Activated naive CD4-positive, alpha-beta T cell treated with anti-CD3 and anti-CD28 coated beads for 36 hours (primary cell): ENCODE data around the gene INHBA. TPM values are rescaled to one million over a fixed set of nuclear protein-coding genes. Genes with fewer than 3 reads are reported as not detected.

ENCODE experiments used
- CTCF ChIA-PET: fragments of 350-600 bp; sonication (Branson Sonifier 250); formaldehyde crosslinking; loops from one replicate; lab custom pipeline; 2021; ENCODE audit warnings: antibody characterized with exemption; lab: Charles Lee
- DNase-seq: peaks from one replicate; pipeline ENCODE4 v3.0.0-alpha.2; 2020
- H3K27ac Mint-ChIP-seq: one replicate; pipeline ENCODE4 v1.8.0; 2021; ENCODE audit warnings: mild to moderate bottlenecking, mixed read lengths
- H3K27me3 Mint-ChIP-seq: one replicate; pipeline ENCODE4 v1.8.0; 2021; ENCODE audit warnings: low read depth, mixed read lengths
- H3K36me3 Mint-ChIP-seq: one replicate; pipeline ENCODE4 v1.8.0; 2021; ENCODE audit warnings: low read depth, mixed read lengths
- H3K4me1 Mint-ChIP-seq: one replicate; pipeline ENCODE4 v1.8.0; 2021; ENCODE audit warnings: low read depth, mixed read lengths
- H3K4me3 Mint-ChIP-seq: one replicate; pipeline ENCODE4 v1.8.0; 2021; ENCODE audit warnings: mild to moderate bottlenecking, moderate library complexity, mixed read lengths
- H3K9me3 Mint-ChIP-seq: one replicate; pipeline ENCODE4 v1.8.0; 2021; ENCODE audit warnings: mixed read lengths
- intact Hi-C: fragments of 100-400 bp; cut with micrococcal nuclease; formaldehyde crosslinking; loops from one replicate; pipeline ENCODE4 v1.15.1; 2023
- total RNA-seq, 2 experiments: library from RNA; stranded (reverse); gene quantifications; one replicate each; pipeline ENCODE4 v1.2.3, GENCODE V29; 2021

INHBA gene
- not detected for total RNA-seq

DNA sequence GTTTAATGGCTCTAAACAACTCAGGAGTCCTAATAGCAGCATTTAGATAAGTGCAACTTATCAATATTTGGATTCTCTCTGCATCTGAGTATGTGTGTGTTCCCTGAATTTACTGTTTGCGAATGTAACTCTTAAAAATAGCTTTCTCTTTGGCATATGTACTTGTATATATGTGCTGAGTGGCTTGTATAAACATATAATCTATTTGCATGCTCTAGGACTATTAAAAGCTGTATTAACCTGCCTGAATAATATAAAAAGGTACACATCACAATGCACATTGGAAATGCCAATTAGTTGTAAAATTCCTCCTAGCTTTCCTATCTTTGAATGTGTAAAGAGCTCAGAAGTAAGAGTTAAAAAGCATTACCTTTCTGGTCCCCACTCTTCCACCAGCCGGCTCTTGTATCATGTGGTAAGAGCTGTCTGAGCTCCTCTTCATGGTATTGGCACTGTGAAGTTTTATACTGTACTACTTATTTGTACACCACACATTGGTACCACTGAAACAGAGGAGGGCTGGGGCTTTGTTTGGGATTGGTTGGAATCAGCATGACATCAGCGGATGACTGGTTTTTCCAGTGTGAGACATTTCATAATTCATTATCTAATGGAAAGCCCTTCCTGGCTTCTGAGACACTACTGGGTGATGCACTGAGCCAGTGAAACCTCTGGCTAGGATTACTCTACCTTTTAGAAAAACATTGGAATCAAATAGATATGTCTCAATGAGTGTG is at the start of gene INHBA:
Gene INHBA (minus strand): TSS at position 456 of the 737 bp plus-strand sequence. CDS start 2,716 bp downstream, outside the sequence.
- CTCF ChIA-PET: interaction anchor here (0.6 to 3.7 kb wide), 2 partner anchors 12 to 619 kb away, joined by 4 to 21 read pairs; no protein-coding TSS in a partner anchor

DNA sequence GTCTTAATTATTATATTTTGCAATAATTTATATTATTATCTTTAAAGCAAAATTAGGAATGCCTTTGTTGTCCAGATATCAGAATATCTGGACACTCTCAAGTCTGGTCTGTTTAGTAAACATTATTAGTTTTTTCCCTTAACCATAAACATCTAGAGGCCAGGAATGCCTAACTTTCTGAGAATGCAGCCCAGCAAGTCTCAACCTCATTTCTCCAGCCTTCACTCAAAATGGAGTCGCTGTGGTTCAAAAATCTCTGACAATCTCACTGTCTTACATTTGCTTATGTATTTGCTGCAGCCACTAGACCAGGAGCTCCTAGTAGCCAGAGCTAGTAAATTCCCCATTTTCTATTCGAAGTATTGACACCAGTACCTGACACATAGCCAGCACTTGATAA is 49.7 kb upstream of the INHBA start:
- intact Hi-C loops: no loop called here
- DNase-seq: no peak
- CTCF ChIA-PET: no interaction called here
- Mint-ChIP-seq H3K4me1 (no peaks in the 10 kb centered on the region), H3K4me3 (no peak overlapping the region), H3K27me3 (peaks cover 4% of the 10 kb centered on the region), H3K27ac (no peak overlapping the region), H3K36me3 (no peaks in the 10 kb centered on the region), H3K9me3 (peaks cover 12% of the 10 kb centered on the region)

More for the DNA sequence above, at the start of gene INHBA:
- Mint-ChIP-seq H3K27ac (no peak within 1 kb of the TSS), H3K36me3 (no peaks in the 10 kb centered on the region), H3K4me1 (peaks cover 33% of the 10 kb centered on the region), H3K27me3 (peaks cover 70% of the 10 kb centered on the region), H3K4me3 (no peak within 1 kb of the TSS), H3K9me3 (no peaks in the 10 kb centered on the region)
- no peak for DNase-seq
- intact Hi-C loops: loop anchor here (10.0 kb wide), 1 partner anchor 998 kb away; no protein-coding TSS in a partner anchor

DNA sequence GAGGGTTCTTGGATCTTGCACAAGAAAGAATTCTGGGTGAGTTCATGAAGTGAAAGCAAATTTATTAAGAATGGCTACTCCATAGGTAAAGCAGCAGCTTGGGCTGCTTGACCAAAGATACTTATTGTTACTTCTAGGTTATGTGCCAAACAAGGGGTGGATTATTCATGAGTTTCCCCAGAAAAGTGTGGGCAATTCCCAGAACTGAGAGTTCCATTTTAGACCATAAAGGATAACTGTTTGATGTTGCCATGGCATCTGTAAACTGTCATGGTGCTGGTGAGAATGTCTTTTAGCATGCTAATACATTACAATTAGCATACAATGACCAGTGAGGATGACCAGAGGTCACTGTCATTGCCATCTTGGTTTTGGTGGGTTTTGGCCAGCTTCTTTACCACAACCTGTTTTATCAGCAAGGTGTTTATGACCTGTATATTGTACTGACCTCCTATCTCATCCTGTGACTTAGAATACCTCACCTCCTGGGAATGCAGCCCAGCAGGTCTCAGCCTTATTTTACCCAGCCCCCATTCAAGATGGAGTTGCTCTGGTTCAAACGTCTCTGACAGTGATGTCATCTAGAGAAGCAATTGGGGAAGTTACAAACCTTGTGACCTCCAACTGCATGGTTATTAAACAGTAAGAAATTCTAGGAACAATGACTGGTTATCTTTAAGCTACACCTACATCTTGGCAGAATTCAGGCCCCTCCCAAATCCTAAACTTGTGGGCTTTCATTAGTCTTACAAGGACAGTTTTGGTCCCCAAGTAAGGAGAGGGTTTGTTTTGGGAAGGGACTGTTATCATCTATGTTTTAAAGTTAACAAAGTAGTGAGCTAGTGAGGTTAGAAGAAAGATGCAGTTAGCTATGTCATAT is 48.0 kb upstream of the INHBA start:
- H3K4me3 Mint-ChIP-seq: no peak overlapping the region
- intact Hi-C loops: no loop called here
- no peak overlapping the region for H3K27ac Mint-ChIP-seq
- H3K4me1 Mint-ChIP-seq: no peaks in the 10 kb centered on the region
- peaks cover 4% of the 10 kb centered on the region for H3K27me3 Mint-ChIP-seq
- peaks cover 6% of the 10 kb centered on the region for H3K9me3 Mint-ChIP-seq
- no peaks in the 10 kb centered on the region for H3K36me3 Mint-ChIP-seq
- CTCF ChIA-PET: no interaction called here
- no peak for DNase-seq

GRCh38 chr7:41747961-41748360 is 45.1 kb upstream of the INHBA start:
- intact Hi-C loops: no loop called here
- CTCF ChIA-PET: no interaction called here

GRCh38 chr7:41745451-41745850 is 42.6 kb upstream of the INHBA start:
- H3K4me1 Mint-ChIP-seq: no peaks in the 10 kb centered on the region
- H3K4me3 Mint-ChIP-seq: no peak overlapping the region
- H3K27me3 Mint-ChIP-seq: peaks cover 21% of the 10 kb centered on the region
- no peak overlapping the region for H3K27ac Mint-ChIP-seq
- no peaks in the 10 kb centered on the region for H3K36me3 Mint-ChIP-seq
- DNase-seq: no peak
- intact Hi-C loops: no loop called here
- CTCF ChIA-PET: no interaction called here
- H3K9me3 Mint-ChIP-seq: peaks cover 8% of the 10 kb centered on the region

More at GRCh38 chr7:41747961-41748360, 45.1 kb upstream of the INHBA start:
- Mint-ChIP-seq H3K36me3 (no peaks in the 10 kb centered on the region), H3K4me3 (no peak overlapping the region), H3K9me3 (no peaks in the 10 kb centered on the region), H3K27ac (no peak overlapping the region), H3K4me1 (no peaks in the 10 kb centered on the region), H3K27me3 (peaks cover 21% of the 10 kb centered on the region)
- DNase-seq: no peak

GRCh38 chr7:41744161-41744560 is 41.3 kb upstream of the INHBA start:
- Mint-ChIP-seq H3K9me3 (peaks cover 8% of the 10 kb centered on the region), H3K27ac (no peak overlapping the region), H3K27me3 (peaks cover 23% of the 10 kb centered on the region), H3K4me1 (no peaks in the 10 kb centered on the region), H3K4me3 (no peak overlapping the region), H3K36me3 (no peaks in the 10 kb centered on the region)
- intact Hi-C loops: no loop called here
- CTCF ChIA-PET: interaction anchor here (1.1 kb wide), 1 partner anchor 196 kb away, joined by 3 read pairs; no protein-coding TSS in a partner anchor
- no peak for DNase-seq

GRCh38 chr7:41742401-41743020 is 39.6 kb upstream of the INHBA start:
- Mint-ChIP-seq H3K27me3 (peaks cover 20% of the 10 kb centered on the region), H3K4me3 (no peak overlapping the region), H3K9me3 (peaks cover 8% of the 10 kb centered on the region), H3K27ac (no peak overlapping the region), H3K4me1 (no peaks in the 10 kb centered on the region), H3K36me3 (no peaks in the 10 kb centered on the region)
- no peak for DNase-seq
- intact Hi-C loops: no loop called here
- CTCF ChIA-PET: no interaction called here

GRCh38 chr7:41738806-41739205 is 35.9 kb upstream of the INHBA start:
- DNase-seq: no peak
- no peaks in the 10 kb centered on the region for H3K36me3 Mint-ChIP-seq
- peaks cover 8% of the 10 kb centered on the region for H3K9me3 Mint-ChIP-seq
- no peak overlapping the region for H3K27ac Mint-ChIP-seq
- intact Hi-C loops: no loop called here
- no peak overlapping the region for H3K4me3 Mint-ChIP-seq
- H3K27me3 Mint-ChIP-seq: peaks cover 17% of the 10 kb centered on the region
- H3K4me1 Mint-ChIP-seq: peaks cover 1% of the 10 kb centered on the region
- CTCF ChIA-PET: no interaction called here

DNA sequence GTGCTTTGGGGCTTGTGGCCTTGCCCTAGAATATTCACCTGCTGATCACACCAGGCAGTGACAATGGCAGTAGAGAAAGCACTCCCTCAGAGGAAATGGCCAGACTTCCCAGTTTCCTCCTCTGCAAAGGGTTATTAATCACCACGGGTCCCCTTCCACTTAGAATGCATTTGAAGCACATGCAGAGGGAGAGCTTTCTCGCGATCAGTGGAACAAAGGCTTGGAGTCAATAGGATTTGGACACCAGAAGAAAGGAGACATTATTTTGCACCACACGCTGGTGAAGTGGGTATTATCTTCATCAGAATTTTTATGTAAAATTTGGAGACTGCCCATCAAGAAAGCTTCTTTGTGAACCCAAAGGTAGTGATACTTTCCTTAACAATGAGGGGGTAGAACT is 35.4 kb upstream of the INHBA start:
- CTCF ChIA-PET: no interaction called here

DNA sequence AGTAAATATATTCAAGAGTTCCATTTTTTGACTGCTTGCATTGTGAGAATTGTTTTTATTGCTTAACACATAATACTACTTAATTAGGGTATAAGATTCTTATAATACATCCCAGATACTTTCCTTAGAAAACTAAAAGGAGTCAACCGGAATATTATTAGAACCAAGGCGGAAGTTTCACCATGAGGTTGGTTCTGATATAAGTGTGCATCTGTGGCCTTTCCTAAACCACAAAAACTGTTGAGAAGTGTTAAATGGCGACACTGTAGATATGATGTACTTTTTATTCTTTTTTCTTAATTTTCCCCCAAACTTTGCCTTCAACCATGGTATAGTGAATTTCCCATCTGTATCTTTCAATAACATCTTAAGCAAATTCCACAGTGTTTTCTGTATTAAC is 32.3 kb upstream of the INHBA start:
- Mint-ChIP-seq H3K4me1 (peaks cover 15% of the 10 kb centered on the region), H3K27ac (no peak overlapping the region), H3K36me3 (no peaks in the 10 kb centered on the region), H3K4me3 (no peak overlapping the region), H3K9me3 (no peaks in the 10 kb centered on the region), H3K27me3 (peaks cover 17% of the 10 kb centered on the region)
- CTCF ChIA-PET: no interaction called here
- no peak for DNase-seq
- intact Hi-C loops: no loop called here

More for the DNA sequence above, 35.4 kb upstream of the INHBA start:
- Mint-ChIP-seq H3K27ac (no peak overlapping the region), H3K4me1 (peaks cover 6% of the 10 kb centered on the region), H3K4me3 (no peak overlapping the region), H3K36me3 (no peaks in the 10 kb centered on the region), H3K27me3 (peaks cover 17% of the 10 kb centered on the region), H3K9me3 (peaks cover 8% of the 10 kb centered on the region)
- intact Hi-C loops: no loop called here
- DNase-seq: no peak

DNA sequence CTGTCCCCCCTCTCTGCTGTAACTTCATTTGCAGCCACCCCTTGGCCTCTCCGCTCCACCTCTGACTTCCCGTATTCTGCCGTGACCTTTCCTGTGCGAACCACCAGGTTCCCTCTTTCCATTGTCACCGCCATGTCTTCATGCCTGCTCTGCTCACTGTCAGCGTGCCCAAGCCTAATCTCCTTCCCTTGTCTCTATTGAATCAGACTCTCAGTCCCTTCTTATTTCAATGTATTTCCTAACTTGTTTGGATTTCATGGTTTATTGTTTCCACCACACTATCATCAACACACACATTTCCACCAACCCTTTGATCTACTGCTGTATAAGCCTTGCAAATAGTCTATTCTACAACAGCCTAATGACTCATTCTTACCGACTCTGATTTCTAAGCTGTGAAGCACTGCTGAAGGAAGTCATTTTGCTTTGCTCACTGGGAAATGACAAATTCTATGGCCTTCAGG is 30.0 kb upstream of the INHBA start:
- Mint-ChIP-seq H3K27ac (no peak overlapping the region), H3K36me3 (no peaks in the 10 kb centered on the region), H3K4me3 (no peak overlapping the region), H3K27me3 (peaks cover 21% of the 10 kb centered on the region), H3K9me3 (peaks cover 1% of the 10 kb centered on the region), H3K4me1 (peaks cover 15% of the 10 kb centered on the region)
- DNase-seq: no peak
- intact Hi-C loops: no loop called here
- CTCF ChIA-PET: interaction anchor here (0.7 kb wide), 1 partner anchor 116 kb away, joined by 3 read pairs; no protein-coding TSS in a partner anchor

GRCh38 chr7:41732436-41732785 is 29.5 kb upstream of the INHBA start:
- intact Hi-C loops: no loop called here
- Mint-ChIP-seq H3K27ac (no peak overlapping the region), H3K36me3 (no peaks in the 10 kb centered on the region), H3K27me3 (peaks cover 21% of the 10 kb centered on the region), H3K4me3 (no peak overlapping the region), H3K9me3 (peaks cover 1% of the 10 kb centered on the region), H3K4me1 (peaks cover 15% of the 10 kb centered on the region)
- CTCF ChIA-PET: interaction anchor here (0.7 kb wide), 1 partner anchor 115 kb away, joined by 3 read pairs; no protein-coding TSS in a partner anchor
- no peak for DNase-seq
